Ovary (tissue), 3 donors: ENCODE data around the gene TRIM63.

ENCODE experiments used
- POLR2A ChIP-seq: fragments of 450-650 bp; IDR thresholded peaks from one replicate; pipeline ENCODE4 v1.6.1; 2017; ENCODE audit warnings: antibody characterized with exemption, mild to moderate bottlenecking, moderate library complexity
- TF ChIP-seq, protein P1 (sequence below), 3 donors: fragments of 450-650 bp in 2 of 3; fragments of 200-600 bp in 1 of 3; IDR thresholded peaks; one replicate each; pipeline versions ENCODE4 v1.5.1 to v1.8.0; 2016 to 2022; ENCODE audit warnings: antibody characterized with exemption in 3 of 3, mild to moderate bottlenecking in 1 of 3
- donor health status: DM: no; HTN: no; CAD: no.

DNA sequence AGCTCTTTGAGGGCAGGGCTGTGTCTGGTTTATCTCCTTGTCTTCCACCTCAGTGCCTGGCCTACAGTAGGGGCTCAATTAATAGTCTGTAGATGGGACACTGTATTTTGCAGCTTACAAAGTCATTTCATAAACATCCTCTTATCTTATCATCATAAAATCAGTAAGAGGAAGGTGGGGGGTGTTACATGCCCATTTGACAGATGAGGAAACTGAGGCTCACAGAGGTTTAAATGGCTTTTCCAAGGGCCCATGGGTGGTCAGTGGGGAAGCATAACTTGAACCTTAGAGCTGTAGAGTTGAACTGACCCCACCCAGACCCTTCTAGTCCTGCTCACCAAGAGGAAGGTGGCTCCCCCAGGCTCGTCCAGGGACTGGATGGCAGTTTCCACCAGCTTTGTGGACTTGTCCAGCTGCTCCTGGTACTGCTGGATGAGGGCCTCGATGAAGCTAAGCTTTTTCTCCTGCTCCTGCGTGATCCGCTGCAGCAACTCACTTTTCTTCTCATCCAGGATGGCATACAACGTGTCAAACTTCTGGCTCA is 9.3 kb downstream of the TRIM63 start:
- TF ChIP-seq, protein P1, sequence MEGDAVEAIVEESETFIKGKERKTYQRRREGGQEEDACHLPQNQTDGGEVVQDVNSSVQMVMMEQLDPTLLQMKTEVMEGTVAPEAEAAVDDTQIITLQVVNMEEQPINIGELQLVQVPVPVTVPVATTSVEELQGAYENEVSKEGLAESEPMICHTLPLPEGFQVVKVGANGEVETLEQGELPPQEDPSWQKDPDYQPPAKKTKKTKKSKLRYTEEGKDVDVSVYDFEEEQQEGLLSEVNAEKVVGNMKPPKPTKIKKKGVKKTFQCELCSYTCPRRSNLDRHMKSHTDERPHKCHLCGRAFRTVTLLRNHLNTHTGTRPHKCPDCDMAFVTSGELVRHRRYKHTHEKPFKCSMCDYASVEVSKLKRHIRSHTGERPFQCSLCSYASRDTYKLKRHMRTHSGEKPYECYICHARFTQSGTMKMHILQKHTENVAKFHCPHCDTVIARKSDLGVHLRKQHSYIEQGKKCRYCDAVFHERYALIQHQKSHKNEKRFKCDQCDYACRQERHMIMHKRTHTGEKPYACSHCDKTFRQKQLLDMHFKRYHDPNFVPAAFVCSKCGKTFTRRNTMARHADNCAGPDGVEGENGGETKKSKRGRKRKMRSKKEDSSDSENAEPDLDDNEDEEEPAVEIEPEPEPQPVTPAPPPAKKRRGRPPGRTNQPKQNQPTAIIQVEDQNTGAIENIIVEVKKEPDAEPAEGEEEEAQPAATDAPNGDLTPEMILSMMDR (IDR thresholded peaks at IDR 0.05) = no peak
- TF ChIP-seq POLR2A = no peak
